Measurements from ENCODE around the gene KRTCAP3. TPM values are rescaled to one million over a fixed set of nuclear protein-coding genes. Genes with fewer than 3 reads are reported as not detected.

The KRTCAP3 gene
- total and polyA plus RNA-seq, 2 donors (not counting 1 experiment from before 2014, with no cell fraction given): 8.6 to 15.0 TPM

DNA sequence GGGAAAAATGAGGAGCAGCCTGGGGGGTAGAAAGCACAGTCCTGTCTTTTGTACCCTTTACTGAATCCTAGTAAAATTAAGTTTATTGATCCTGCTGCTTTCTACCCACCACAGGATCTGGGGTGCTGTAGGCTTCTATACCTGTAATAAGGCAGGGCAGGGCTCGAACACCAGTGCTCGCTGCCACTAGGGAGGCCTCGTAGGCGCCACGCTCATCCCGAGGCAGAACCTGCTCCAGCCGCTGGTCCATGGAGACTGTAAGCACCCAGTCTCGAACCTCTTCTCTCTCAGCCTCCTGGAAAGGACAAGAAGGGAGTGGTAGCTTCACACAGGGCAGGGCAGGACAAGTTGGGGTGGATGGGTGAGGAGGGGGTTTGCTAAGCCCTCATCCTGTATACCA is 3.0 kb downstream of the KRTCAP3 start:
- no peaks in the 10 kb centered on the region for H3K9me3 Mint-ChIP-seq (ENCODE audit: insufficient read depth)
- no peak overlapping the region for H3K4me3 ChIP-seq (ENCODE audit: control extremely low read depth in 1 of 5, extremely low read depth in 1 of 5, insufficient read depth in 1 of 5, low read depth in 2 of 5, low read length in 4 of 5)
- H3K4me2 ChIP-seq (replicated peaks; ENCODE audit: low read depth, low read length, poor library complexity, severe bottlenecking): no peak overlapping the region
- H3K27ac Mint-ChIP-seq: no peak overlapping the region
- H3K4me1 Mint-ChIP-seq: peaks cover 12% of the 10 kb centered on the region
- no peak overlapping the region for H3K4me3 Mint-ChIP-seq
- no peak for TF ChIP-seq EZH2 (IDR thresholded peaks at IDR 0.05; ENCODE audit: borderline replicate concordance, insufficient read depth, low read depth, low read length, poor library complexity, severe bottlenecking)
- TF ChIP-seq, protein P1, sequence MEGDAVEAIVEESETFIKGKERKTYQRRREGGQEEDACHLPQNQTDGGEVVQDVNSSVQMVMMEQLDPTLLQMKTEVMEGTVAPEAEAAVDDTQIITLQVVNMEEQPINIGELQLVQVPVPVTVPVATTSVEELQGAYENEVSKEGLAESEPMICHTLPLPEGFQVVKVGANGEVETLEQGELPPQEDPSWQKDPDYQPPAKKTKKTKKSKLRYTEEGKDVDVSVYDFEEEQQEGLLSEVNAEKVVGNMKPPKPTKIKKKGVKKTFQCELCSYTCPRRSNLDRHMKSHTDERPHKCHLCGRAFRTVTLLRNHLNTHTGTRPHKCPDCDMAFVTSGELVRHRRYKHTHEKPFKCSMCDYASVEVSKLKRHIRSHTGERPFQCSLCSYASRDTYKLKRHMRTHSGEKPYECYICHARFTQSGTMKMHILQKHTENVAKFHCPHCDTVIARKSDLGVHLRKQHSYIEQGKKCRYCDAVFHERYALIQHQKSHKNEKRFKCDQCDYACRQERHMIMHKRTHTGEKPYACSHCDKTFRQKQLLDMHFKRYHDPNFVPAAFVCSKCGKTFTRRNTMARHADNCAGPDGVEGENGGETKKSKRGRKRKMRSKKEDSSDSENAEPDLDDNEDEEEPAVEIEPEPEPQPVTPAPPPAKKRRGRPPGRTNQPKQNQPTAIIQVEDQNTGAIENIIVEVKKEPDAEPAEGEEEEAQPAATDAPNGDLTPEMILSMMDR (IDR thresholded peaks at IDR 0.05): no peak
- peaks cover 3 to 6% of the 10 kb centered on the region in 2 donors for H3K4me1 ChIP-seq (ENCODE audit: control insufficient read depth in 2 of 2, insufficient read depth in 2 of 2, low read length in 2 of 2)
- H4K20me1 ChIP-seq (ENCODE audit: control insufficient read depth, insufficient read depth, low read length, poor library complexity, severe bottlenecking): no peaks in the 10 kb centered on the region
- H2AFZ ChIP-seq (ENCODE audit: insufficient read depth, low read depth, low read length, poor library complexity, severe bottlenecking): no peak overlapping the region
- CTCF ChIA-PET: no interaction called here
- ATAC-seq (ENCODE audit: low read depth) (no peak), DNase-seq (no peak)
- no peaks in the 10 kb centered on the region for H3K27me3 ChIP-seq (replicated peaks in 1 of 4; ENCODE audit: control extremely low read depth in 1 of 4, control insufficient read depth in 3 of 4, insufficient read depth in 4 of 4, low read length in 3 of 4)
- H3K27me3 Mint-ChIP-seq: no peaks in the 10 kb centered on the region
- H3K79me2 ChIP-seq (ENCODE audit: control insufficient read depth, insufficient read depth, low read length): no peaks in the 10 kb centered on the region
- intact Hi-C loops (cut with micrococcal nuclease): loop anchor here (10.0 kb wide), 1 partner anchor 240 kb away; no protein-coding TSS in a partner anchor
- peaks cover 3 to 31% of the 10 kb centered on the region in 2 experiments for H3K36me3 ChIP-seq (replicated peaks in 1 of 2; ENCODE audit: control extremely low read depth in 1 of 2, control insufficient read depth in 1 of 2, extremely low read depth in 1 of 2, insufficient read depth in 2 of 2, low read length in 1 of 2)
- no peak overlapping the region for H3K9ac ChIP-seq (ENCODE audit: low read length)
- POLR2A ChIA-PET: no interaction called here
- no peaks in the 10 kb centered on the region for H3K9me3 ChIP-seq (ENCODE audit: control extremely low read depth in 1 of 3, control insufficient read depth in 2 of 3, insufficient read depth in 1 of 3, low read length in 2 of 3)
- no peak overlapping the region for H3K27ac ChIP-seq (ENCODE audit: low read length in 2 of 2)
- WGBS (ENCODE audit: insufficient coverage): 93% methylated on average over 8 of the region's 8 CpGs

GRCh38 chr2:27445615-27446014 is 3.4 kb downstream of the KRTCAP3 start:
- H3K27me3 Mint-ChIP-seq: no peaks in the 10 kb centered on the region
- Histone ChIP-seq H3K36me3 (replicated peaks in 1 of 2; ENCODE audit: control extremely low read depth in 1 of 2, control insufficient read depth in 1 of 2, extremely low read depth in 1 of 2, insufficient read depth in 2 of 2, low read length in 1 of 2) (peaks cover 0 to 26% of the 10 kb centered on the region in 2 experiments), H2AFZ (ENCODE audit: insufficient read depth, low read depth, low read length, poor library complexity, severe bottlenecking) (no peak overlapping the region), H3K4me3 (ENCODE audit: control extremely low read depth in 1 of 5, extremely low read depth in 1 of 5, insufficient read depth in 1 of 5, low read depth in 2 of 5, low read length in 4 of 5) (no peak overlapping the region), H3K79me2 (ENCODE audit: control insufficient read depth, insufficient read depth, low read length) (no peaks in the 10 kb centered on the region), H3K4me1 (ENCODE audit: control insufficient read depth in 2 of 2, insufficient read depth in 2 of 2, low read length in 2 of 2) (peaks cover 3 to 6% of the 10 kb centered on the region in 2 donors), H3K27ac (ENCODE audit: low read length in 2 of 2) (no peak overlapping the region), H4K20me1 (ENCODE audit: control insufficient read depth, insufficient read depth, low read length, poor library complexity, severe bottlenecking) (no peaks in the 10 kb centered on the region), H3K9ac (ENCODE audit: low read length) (no peak overlapping the region), H3K27me3 (replicated peaks in 1 of 4; ENCODE audit: control extremely low read depth in 1 of 4, control insufficient read depth in 3 of 4, insufficient read depth in 4 of 4, low read length in 3 of 4) (no peaks in the 10 kb centered on the region), H3K9me3 (ENCODE audit: control extremely low read depth in 1 of 3, control insufficient read depth in 2 of 3, insufficient read depth in 1 of 3, low read length in 2 of 3) (no peaks in the 10 kb centered on the region), H3K4me2 (replicated peaks; ENCODE audit: low read depth, low read length, poor library complexity, severe bottlenecking) (no peak overlapping the region)
- WGBS (ENCODE audit: insufficient coverage): 100% methylated on average over 3 of the region's 8 CpGs
- DNase-seq (no peak), ATAC-seq (ENCODE audit: low read depth) (no peak)
- no peaks in the 10 kb centered on the region for H3K9me3 Mint-ChIP-seq (ENCODE audit: insufficient read depth)
- intact Hi-C loops (cut with micrococcal nuclease): loop anchor here (10.0 kb wide), 1 partner anchor 239 kb away; no protein-coding TSS in a partner anchor
- H3K27ac Mint-ChIP-seq: no peak overlapping the region
- H3K4me1 Mint-ChIP-seq: peaks cover 12% of the 10 kb centered on the region
- POLR2A ChIA-PET: no interaction called here
- CTCF ChIA-PET: no interaction called here
- TF ChIP-seq, protein P1 (IDR thresholded peaks at IDR 0.05): no peak
- TF ChIP-seq EZH2 (IDR thresholded peaks at IDR 0.05; ENCODE audit: borderline replicate concordance, insufficient read depth, low read depth, low read length, poor library complexity, severe bottlenecking): no peak
- H3K4me3 Mint-ChIP-seq: no peak overlapping the region
